D721Med (cell line): ENCODE results near the gene MOB1A.
A peak's percentile ranks its signal among the peaks of the same experiment; 100 is the strongest.

Experiments used
- DNase-seq: peaks from one replicate; pipeline ENCODE4 v3.0.0; 2011; ENCODE audit warnings: low spot score; ENCODE audit not compliant: insufficient read length
- FAIRE-seq: peaks from 2 replicates; lab custom pipeline; 2011; peaks lifted over from hg19 to GRCh38; lab: Jason Lieb, UNC
- CTCF ChIP-seq: IDR thresholded peaks from 2 replicates; pipeline ENCODE4 v1.5.1; 2012; ENCODE audit warnings: mild to moderate bottlenecking, control low read depth; ENCODE audit not compliant: insufficient read depth; ENCODE audit errors: missing control alignments

Gene MOB1A

GRCh38 chr2:74198461-74199274 lies 20.0 kb upstream of the MOB1A start, which contains the start of gene MTHFD2:
Gene MTHFD2, plus strand, starts transcription at chr2:74198615. Its CDS starts 27 bp downstream, at chr2:74198642.
- peak; percentile 57 for TF ChIP-seq CTCF
- no peak for FAIRE-seq
- DNase-seq = peak; percentile 85

GRCh38 chr2:74198023-74198460 lies 19.4 kb upstream of the MOB1A start:
- DNase-seq (no peak), FAIRE-seq (no peak)
- TF ChIP-seq CTCF = no peak

GRCh38 chr2:74197049-74197448 lies 18.4 kb upstream of the MOB1A start:
- no peak for FAIRE-seq
- TF ChIP-seq CTCF = no peak
- DNase-seq = no peak

GRCh38 chr2:74194799-74195198 lies 16.1 kb upstream of the MOB1A start:
- DNase-seq = no peak
- no peak for FAIRE-seq
- TF ChIP-seq CTCF = no peak

- no peak for TF ChIP-seq CTCF
- FAIRE-seq (no peak), DNase-seq (no peak)
These were observed 13.1 kb upstream of the MOB1A start for GRCh38 chr2:74191596-74192380.

GRCh38 chr2:74188696-74189095 lies 10.0 kb upstream of the MOB1A start:
- FAIRE-seq (no peak), DNase-seq (no peak)
- no peak for TF ChIP-seq CTCF
